ENCODE data around the gene CCDC59. TPM values are rescaled to one million over a fixed set of nuclear protein-coding genes. Genes with fewer than 3 reads are reported as not detected.

The CCDC59 gene
- total RNA-seq, result 73.0 and 86.1 TPM in 2 replicates

GRCh38 chr12:82358200-82359114, at the start of gene CCDC59, which contains the start of gene METTL25:
Gene CCDC59, minus strand, starts transcription at chr12:82358387. Its CDS starts 11 bp downstream, at chr12:82358376.
Gene METTL25, plus strand, starts transcription at chr12:82358529. Its CDS starts 37 bp downstream, at chr12:82358566.

Other genes with a start within 250 kb of the CCDC59 start
- 9.8 and 18.0 TPM in 2 replicates for gene METTL25, start 142 bp upstream of the CCDC59 start, total RNA-seq